Stimulated activated CD4-positive, alpha-beta T cell treated with anti-CD3 and anti-CD28 coated beads, Interleukin-12 subunit alpha, Interleukin-12 subunit beta, amount 100 ng/mL, for 4 hours (primary cell): Measurements from ENCODE around the gene CFAP141.
A peak's percentile ranks its signal among the peaks of the same experiment; 100 is the strongest.

ENCODE experiments used
- DNase-seq: peaks from one replicate; pipeline ENCODE4 v3.0.0-alpha.2; 2020

Gene CFAP141

GRCh38 chr1:154207262-154207661 is 1.1 kb upstream of the CFAP141 start:
- DNase-seq: no peak

GRCh38 chr1:154205778-154206177 is 355 bp downstream of the CFAP141 start:
- DNase-seq: peak; percentile 15

GRCh38 chr1:154199563-154199879 is 6.6 kb downstream of the CFAP141 start:
- no peak for DNase-seq

DNA sequence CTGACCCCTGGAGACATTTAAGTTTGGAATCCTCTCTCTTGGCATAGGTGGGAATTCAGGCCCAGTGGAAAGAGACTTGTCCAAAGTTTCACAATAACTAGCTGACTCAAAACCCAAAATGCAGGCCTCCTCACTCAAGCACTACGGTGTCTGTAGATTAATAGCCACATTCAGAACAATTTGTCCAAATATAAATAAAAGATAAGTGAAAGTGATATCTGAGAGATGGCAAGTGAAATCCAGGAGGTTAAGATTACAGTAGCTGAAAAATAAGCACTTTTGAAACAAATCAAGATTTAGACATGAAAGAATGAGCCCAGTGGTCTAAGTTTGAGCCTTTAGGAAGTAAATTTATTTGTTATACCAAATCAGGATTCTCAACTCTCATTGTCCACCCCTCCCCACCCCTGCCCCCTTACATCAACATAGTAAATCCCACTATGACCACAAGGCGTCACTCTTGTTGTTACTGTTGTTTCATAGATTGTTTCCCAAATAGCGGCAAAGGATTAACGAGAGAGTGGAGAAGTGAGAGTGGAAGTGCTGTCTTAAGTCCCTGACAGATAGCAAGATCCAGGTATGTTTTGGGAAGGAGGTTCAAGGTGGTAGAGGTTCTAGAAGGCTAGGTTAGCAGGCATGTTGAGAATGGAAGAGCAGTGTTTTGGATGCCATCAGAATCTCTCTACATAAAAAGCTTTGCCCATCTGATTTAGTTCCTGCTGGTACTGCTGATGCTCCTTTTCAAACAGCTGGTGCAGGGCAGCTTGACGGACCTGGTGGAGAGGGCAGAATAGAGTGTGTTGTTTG is 7.2 kb downstream of the CFAP141 start:
- no peak for DNase-seq

DNA sequence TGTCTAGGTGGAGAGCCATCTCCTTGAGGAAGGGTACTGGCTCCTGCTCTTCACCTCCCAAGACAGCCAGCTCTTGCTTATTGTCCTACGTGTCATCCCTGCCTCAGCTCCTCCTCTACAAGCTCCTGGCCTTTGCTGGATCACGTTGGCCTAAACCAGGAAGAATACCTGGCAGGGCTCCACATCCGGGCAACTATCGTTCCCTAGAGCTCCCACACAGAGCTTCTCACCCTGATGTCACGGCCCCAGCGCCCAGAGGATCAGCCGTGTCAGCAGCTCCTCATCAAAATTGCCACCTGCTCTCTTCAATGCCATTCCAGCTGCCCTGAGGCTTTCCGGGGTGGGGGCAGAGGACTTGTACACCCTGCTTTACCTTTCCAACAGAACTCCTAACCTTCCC is 12.3 kb downstream of the CFAP141 start:
- DNase-seq: no peak

- no peak for DNase-seq
Measured at GRCh38 chr1:154192476-154192875, 13.7 kb downstream of the CFAP141 start.

DNA sequence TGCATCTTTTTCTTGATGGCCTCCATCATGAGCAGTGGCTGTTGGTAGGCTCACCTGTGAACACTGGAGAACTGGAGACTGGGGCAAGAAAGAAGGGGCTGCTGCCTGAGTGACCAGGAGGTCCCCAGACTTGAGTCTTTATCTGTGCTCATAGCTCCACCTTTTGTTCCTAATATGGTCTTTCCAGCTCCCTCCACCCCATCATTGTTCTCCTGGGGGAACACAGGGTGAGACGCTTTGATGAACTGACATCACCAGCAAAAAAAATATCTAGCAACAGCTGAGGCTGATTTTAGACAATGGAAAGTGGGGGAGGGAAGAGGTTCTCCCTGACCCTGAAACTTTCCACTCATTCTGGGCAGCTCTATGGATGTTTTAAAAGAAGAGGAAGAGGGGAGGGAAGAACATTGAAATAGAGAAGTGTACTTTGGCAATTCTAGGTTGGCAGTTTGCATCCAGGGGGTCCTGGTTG is 14.1 kb downstream of the CFAP141 start, which contains the start of gene TPM3:
Gene TPM3, minus strand, starts transcription at position 111 of the 472 bp plus-strand sequence. Its CDS starts 82 bp downstream, at position 29.
- DNase-seq: no peak

DNA sequence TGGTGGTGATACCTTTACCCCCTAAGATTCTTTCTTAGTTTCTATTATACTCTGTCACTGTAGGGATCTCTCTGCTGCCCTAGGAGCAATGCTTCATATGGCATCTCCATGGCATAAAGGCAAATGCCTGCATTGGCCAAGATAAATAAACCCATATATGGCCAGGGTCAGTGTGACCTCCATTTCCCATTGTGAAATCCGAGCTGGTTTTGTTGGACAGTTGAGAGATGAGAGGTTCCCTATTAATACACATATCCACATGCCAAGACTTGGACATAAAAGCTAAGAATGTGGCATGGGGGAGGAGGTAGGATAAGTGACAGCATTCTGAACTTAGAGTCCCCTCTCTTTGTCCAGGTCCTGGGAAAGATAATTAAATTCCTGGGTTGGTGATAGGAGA is 15.6 kb downstream of the CFAP141 start:
- DNase-seq: no peak

- DNase-seq: no peak
Measured at GRCh38 chr1:154186852-154187501, 19.2 kb downstream of the CFAP141 start.

DNA sequence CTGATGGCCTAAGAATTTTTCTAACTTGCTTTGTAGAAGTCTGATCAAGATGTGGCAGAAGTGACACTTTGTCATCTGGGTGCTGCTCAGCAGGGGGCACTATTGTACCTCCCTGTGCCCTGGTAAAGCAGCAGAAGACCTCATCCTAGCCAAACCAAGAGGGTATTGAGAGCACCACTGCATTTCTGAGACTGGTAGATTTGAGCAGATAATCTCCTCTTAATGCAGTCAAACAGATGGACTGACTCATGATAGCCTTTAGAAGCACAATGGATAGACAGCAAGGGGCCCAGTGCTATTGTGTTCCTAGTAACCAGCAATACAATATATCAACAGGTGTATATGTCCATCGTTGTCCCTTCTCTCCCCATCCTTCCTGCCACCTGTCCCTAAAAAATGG is 20.0 kb downstream of the CFAP141 start:
- peak; percentile 60 for DNase-seq

DNA sequence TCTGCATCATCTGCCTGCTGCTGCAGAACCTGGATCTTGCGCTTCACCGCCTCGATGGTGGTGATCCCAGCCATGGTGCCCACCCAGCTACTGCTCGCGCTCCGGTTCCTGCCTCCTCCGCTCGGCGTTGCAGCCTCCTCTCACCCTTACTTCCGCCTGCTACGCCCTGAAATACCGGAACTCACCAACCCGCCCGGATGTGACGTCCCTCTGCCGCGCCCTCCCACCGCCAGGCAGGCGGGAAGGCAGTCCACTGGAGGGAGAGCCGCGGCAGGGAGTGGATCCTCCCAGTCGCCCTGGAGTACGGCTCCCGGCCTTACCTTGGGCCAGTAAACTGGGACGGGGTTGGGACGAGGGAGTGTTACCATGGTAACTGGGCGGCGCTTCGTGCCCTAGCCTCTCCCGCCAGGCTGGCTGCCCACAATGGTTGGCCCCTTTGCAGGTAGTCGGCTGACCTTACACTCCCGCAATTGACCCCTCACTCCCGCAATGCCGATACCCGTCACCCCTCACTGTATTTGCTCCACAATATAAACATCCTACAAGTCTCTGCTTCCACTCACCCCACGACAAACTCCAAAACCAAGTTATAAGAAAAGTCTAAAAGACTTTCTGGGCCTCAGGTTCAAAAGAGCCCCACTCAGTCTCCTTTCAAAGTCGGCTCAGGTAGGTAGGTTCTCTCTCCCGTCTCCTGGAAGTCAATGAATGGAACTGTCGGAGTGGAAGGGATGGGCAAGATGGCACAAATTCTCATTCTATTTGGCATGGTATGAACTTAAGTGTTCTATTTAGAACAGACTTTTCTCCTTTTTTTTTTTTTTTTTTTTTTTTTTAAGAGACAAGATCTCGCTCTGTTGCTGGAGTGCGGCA is 22.9 kb downstream of the CFAP141 start:
- peak; percentile 91 for DNase-seq

GRCh38 chr1:154182344-154183045 is 23.6 kb downstream of the CFAP141 start:
- peak; percentile 65 for DNase-seq

- no peak for DNase-seq
Measured at GRCh38 chr1:154181944-154182343, 24.2 kb downstream of the CFAP141 start.

GRCh38 chr1:154179946-154180687 is 26.0 kb downstream of the CFAP141 start:
- DNase-seq: no peak

DNA sequence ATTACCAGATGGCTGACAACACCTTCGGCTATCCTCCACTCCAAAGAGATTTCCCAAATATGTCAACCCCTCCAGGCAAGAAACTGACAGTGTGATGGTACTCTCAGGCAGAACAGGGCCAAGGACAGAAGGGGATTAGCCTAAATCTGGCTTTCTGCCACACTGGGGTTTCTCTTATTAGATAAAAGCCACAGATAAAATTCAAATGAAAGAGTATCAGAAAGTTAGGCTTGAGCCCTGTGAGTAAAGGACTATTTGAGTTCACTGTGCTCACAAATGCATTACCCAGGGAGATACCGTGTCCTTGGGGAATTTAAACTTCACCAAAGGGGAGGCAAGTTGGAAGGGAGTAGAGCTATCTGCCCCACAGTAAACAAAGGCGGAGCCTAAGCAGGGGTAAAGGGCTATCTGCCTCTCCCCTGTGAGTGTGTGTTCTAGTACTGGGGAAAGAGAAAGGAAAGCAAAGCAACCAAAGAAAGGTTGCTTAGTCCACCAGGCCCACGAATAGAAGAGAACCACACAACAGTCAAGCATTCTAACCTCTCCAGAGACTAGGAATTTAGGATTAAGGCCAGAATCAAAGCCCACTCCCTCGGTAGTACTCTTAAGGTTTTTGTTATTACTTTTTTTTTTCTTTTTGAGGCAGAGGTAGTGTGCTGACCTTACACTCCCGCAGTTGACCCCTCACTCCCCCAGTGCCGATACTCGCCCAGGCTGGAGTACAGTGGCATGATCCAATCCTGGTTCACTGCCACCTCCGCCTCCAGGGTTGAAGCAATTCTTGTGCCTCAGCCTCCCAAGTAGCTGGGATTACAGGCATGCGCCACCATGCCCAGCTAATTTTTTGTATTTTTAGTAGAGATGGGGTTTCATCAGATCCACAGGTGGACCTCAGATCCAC is 27.0 kb downstream of the CFAP141 start:
- no peak for DNase-seq

DNA sequence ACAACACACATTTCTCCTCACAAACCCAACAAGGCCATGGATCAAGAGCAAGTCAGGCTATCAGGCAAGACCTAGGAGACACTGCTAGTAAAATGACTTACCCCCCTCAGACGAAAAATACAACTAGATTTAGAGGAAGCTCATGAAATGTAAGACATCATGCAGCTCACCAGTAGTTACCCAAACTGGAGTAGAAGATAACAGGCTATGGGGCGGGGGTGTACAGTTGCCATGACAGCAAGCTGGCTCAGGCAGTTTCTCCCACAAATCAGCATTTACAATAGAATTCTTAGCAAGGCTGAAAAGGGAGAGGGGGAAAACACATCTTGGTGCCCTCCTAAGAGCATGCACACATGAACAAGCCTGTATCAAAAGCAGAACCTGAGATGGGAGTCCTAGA is 28.1 kb downstream of the CFAP141 start:
- DNase-seq: no peak

DNA sequence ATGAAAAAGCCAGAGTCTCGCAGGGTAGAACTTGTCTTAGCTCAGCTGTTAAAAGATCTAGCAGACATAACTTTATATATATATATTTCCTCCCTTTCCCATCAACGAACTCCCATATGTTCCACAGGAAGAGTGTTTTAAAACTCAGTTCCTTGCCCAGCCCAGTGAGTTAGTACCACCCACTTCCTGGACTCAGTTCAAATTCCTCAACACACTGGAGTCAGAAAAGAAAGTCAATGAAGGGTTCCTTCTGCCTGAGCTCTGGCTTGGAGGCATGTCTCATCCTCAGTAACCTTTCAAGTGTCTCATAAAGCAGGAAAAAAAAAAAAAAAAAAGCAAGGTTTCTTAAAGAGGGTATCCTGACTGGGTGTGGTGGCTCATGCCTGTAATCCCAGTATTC is 29.8 kb downstream of the CFAP141 start:
- no peak for DNase-seq

DNA sequence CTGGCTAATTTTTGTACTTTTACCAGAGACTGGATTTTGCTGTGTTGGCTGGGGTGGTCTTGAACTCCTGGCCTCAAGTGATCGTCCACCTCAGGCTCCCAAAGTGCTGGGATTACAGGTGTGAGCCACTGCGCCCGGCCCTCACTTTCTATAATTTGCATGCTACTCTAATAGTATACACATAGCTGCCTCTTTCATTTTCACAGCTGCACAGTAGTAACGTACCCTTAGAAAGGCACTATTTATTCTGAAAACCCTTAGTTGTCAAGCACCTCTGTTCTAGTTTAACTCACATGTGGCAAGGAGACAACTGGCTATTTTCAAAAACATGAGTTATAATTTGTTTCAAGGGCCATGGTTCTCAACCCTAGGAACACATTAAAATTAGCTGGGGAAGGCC is 31.5 kb downstream of the CFAP141 start:
- DNase-seq: no peak

DNA sequence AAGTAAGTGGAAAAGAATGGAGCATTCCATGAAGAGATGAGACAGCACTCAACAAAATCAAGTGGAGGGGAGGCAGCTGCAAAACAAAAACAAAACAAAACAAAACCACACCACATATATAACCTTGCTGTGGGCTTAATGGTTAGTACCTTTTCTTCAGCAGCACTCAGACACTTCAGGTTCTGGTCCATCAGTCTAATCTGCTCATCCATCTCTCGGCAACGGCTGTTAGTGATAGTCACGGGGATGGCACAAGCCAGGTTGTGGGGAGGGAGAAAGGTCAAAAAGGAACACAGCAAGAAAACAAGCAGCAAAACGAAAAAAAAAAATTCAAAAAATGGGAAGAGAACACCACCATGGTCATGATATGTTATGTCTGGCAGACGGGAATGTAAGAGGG is 34.3 kb downstream of the CFAP141 start:
- DNase-seq: no peak

GRCh38 chr1:154171223-154171583 is 34.9 kb downstream of the CFAP141 start:
- no peak for DNase-seq
